Osteoblast (primary cell): ENCODE results near the gene DDX42. TPM values are rescaled to one million over a fixed set of nuclear protein-coding genes. Genes with fewer than 3 reads are reported as not detected.
A peak's percentile ranks its signal among the peaks of the same experiment; 100 is the strongest.

Experiments used
- DNase-seq: peaks from one replicate; pipeline ENCODE4 v3.0.0; 2011; ENCODE audit warnings: low spot score, mixed read lengths; ENCODE audit not compliant: insufficient read length; ENCODE audit errors: missing footprints
- H2AFZ ChIP-seq: 2 replicates; pipeline ENCODE4 v1.6.0; 2011; ENCODE audit warnings: mild to moderate bottlenecking, low read length
- H3K27ac ChIP-seq: 2 replicates; pipeline ENCODE4 v1.5.1; 2011; ENCODE audit warnings: mild to moderate bottlenecking, low read depth, low read length, moderate library complexity
- H3K27me3 ChIP-seq: 2 replicates; pipeline ENCODE4 v1.6.0; 2012; ENCODE audit warnings: mild to moderate bottlenecking, control low read depth, inconsistent platforms, low read length, moderate library complexity; ENCODE audit not compliant: insufficient read depth
- H3K36me3 ChIP-seq: 2 replicates; pipeline ENCODE4 v1.5.1; 2011; ENCODE audit warnings: mild to moderate bottlenecking, low read length, control low read depth, moderate library complexity; ENCODE audit not compliant: insufficient read depth
- H3K4me1 ChIP-seq: 2 replicates; pipeline ENCODE4 v1.5.1; 2011; ENCODE audit warnings: mild to moderate bottlenecking, low read length, control low read depth, moderate library complexity; ENCODE audit not compliant: insufficient read depth
- H3K4me2 ChIP-seq: 2 replicates; pipeline ENCODE4 v1.6.0; 2011; ENCODE audit warnings: mild to moderate bottlenecking, low read length; ENCODE audit not compliant: insufficient read depth
- H3K4me3 ChIP-seq: fragments of 200-600 bp; sonication (generic); 3 replicates; pipeline ENCODE4 v1.5.1; 2012; ENCODE audit warnings: mild to moderate bottlenecking, low read length, inconsistent platforms; ENCODE audit not compliant: insufficient read depth
- H3K79me2 ChIP-seq: 2 replicates; pipeline ENCODE4 v1.6.0; 2012; ENCODE audit warnings: mild to moderate bottlenecking, low read length, control low read depth, inconsistent platforms; ENCODE audit not compliant: insufficient read depth
- H3K9me3 ChIP-seq: 2 replicates; pipeline ENCODE4 v1.5.1; 2011; ENCODE audit warnings: low read depth, low read length, control low read depth
- H4K20me1 ChIP-seq: 2 replicates; pipeline ENCODE4 v1.6.0; 2012; ENCODE audit warnings: mild to moderate bottlenecking, low read length, control low read depth; ENCODE audit not compliant: insufficient read depth
- total RNA-seq: library from RNA; depleted of rRNA; stranded (reverse); fragments of >200 nt; gene quantifications from 2 replicates; pipeline ENCODE4 v1.2.3, GENCODE V29; 2012
- TF ChIP-seq, protein P1 (sequence below): IDR thresholded peaks from 2 replicates; pipeline ENCODE4 v1.5.1; 2011; ENCODE audit warnings: mild to moderate bottlenecking, low read depth, low read length, moderate library complexity; ENCODE audit errors: extremely low read depth

DDX42 gene
- total RNA-seq, 1 donor, result 77.4 TPM

- peaks cover 65% of the 10 kb centered on the region for H3K36me3 ChIP-seq
- peak; percentile 95 for DNase-seq
- peaks cover 15% of the 10 kb centered on the region for H3K4me1 ChIP-seq
- H3K4me2 ChIP-seq, result no peak overlapping the region
- H4K20me1 ChIP-seq, result peaks cover 37% of the 10 kb centered on the region
- no peak overlapping the region for H3K4me3 ChIP-seq
- no peaks in the 10 kb centered on the region for H3K27me3 ChIP-seq
- H3K79me2 ChIP-seq, result peaks cover 52% of the 10 kb centered on the region
- TF ChIP-seq, protein P1, sequence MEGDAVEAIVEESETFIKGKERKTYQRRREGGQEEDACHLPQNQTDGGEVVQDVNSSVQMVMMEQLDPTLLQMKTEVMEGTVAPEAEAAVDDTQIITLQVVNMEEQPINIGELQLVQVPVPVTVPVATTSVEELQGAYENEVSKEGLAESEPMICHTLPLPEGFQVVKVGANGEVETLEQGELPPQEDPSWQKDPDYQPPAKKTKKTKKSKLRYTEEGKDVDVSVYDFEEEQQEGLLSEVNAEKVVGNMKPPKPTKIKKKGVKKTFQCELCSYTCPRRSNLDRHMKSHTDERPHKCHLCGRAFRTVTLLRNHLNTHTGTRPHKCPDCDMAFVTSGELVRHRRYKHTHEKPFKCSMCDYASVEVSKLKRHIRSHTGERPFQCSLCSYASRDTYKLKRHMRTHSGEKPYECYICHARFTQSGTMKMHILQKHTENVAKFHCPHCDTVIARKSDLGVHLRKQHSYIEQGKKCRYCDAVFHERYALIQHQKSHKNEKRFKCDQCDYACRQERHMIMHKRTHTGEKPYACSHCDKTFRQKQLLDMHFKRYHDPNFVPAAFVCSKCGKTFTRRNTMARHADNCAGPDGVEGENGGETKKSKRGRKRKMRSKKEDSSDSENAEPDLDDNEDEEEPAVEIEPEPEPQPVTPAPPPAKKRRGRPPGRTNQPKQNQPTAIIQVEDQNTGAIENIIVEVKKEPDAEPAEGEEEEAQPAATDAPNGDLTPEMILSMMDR, result peak; percentile 89
- no peak overlapping the region for H2AFZ ChIP-seq
- H3K27ac ChIP-seq, result no peak overlapping the region
- no peaks in the 10 kb centered on the region for H3K9me3 ChIP-seq
Measured at GRCh38 chr17:63834431-63835166, 60.6 kb downstream of the DDX42 start.

DNA sequence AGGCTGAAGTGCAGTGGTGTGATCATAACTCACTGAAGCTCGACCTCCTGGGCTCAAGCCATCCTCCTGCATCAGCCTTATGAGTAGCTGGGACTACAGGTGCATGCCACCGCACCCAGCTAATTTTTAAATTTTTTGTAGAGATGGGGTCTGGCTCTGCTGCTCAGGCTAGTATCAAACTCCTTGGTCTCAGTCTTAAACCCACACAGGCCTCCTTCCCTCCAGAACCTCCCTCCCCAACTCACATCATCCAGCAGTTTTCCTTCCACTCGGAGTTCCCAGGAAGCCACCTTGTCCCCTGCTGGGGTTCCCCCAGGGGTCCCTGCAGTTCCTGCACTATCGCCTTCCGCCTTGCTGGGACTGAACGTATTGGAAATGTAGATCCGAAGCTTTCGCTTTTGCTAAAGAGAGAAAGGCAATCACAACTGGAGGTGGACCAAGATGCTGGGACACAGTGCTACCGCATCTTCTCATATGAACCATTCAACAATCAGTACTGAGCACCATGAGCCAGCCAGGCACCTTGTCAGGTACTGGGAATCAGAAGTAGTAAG is 61.3 kb downstream of the DDX42 start:
- Histone ChIP-seq H3K4me2 (no peak overlapping the region), H3K27ac (no peak overlapping the region), H3K4me3 (no peak overlapping the region), H4K20me1 (peaks cover 31% of the 10 kb centered on the region), H2AFZ (no peak overlapping the region), H3K27me3 (no peaks in the 10 kb centered on the region), H3K9me3 (no peaks in the 10 kb centered on the region), H3K79me2 (peaks cover 52% of the 10 kb centered on the region), H3K4me1 (peaks cover 16% of the 10 kb centered on the region), H3K36me3 (peaks cover 59% of the 10 kb centered on the region)
- no peak for DNase-seq
- TF ChIP-seq, protein P1, result no peak

DNA sequence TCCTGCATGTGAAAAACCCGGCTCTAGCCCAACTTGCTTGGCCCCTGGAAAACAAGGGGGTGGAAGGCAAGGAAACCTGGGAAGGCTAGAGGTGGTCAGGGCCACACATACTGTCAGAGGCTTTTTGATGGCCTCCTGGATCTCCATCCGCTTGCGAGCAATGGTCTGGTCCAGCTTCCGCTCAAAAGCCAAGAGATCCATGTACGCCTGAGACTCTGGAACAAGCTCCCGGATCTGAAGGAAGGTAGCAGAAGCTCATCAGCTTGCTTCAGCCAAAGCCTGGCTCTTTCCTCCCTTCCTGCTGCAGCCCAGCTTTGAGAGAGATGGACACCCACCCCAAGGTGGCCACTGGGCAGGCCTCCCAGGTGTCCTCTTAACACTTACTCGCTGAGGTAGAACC is 62.8 kb downstream of the DDX42 start:
- DNase-seq, result no peak
- Histone ChIP-seq H3K4me2 (no peak overlapping the region), H2AFZ (no peak overlapping the region), H3K27me3 (no peaks in the 10 kb centered on the region), H3K9me3 (no peaks in the 10 kb centered on the region), H3K36me3 (peaks cover 43% of the 10 kb centered on the region), H3K4me3 (no peak overlapping the region), H4K20me1 (peaks cover 40% of the 10 kb centered on the region), H3K4me1 (peaks cover 29% of the 10 kb centered on the region), H3K79me2 (peaks cover 63% of the 10 kb centered on the region), H3K27ac (no peak overlapping the region)
- TF ChIP-seq, protein P1, result no peak

DNA sequence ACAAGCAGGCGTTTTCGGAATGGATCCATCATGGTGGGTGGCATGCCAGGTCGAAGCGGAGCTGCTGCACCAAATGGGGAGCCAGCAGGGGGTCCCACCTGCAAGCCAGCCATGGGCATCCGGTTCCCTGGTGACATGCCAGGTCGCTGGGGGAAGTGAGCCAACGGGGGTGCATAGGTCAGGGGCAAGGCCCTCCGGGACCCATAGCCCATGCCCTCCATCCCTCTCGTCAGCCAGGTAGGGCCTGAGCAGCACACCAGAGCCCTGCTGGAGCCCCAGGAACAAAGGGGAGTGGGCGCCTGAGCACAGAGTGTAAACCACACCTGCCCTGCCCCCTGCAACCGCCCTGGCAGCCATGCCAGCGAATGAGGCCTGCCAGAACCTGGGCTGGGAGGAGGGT is 63.5 kb downstream of the DDX42 start:
- peaks cover 68% of the 10 kb centered on the region for H3K79me2 ChIP-seq

More for the DNA sequence above, 63.5 kb downstream of the DDX42 start:
- H3K4me2 ChIP-seq, result no peak overlapping the region
- no peak for DNase-seq
- TF ChIP-seq, protein P1, result no peak
- no peak overlapping the region for H2AFZ ChIP-seq
- no peaks in the 10 kb centered on the region for H3K9me3 ChIP-seq
- H3K27me3 ChIP-seq, result no peaks in the 10 kb centered on the region
- no peak overlapping the region for H3K27ac ChIP-seq
- H3K4me3 ChIP-seq, result no peak overlapping the region
- peaks cover 40% of the 10 kb centered on the region for H4K20me1 ChIP-seq
- H3K36me3 ChIP-seq, result peaks cover 36% of the 10 kb centered on the region
- peaks cover 29% of the 10 kb centered on the region for H3K4me1 ChIP-seq
